HepG2 (cell line): ENCODE measurements around the gene ARL10. TPM values are rescaled to one million over a fixed set of nuclear protein-coding genes. Genes with fewer than 3 reads are reported as not detected.

Source experiments
- ATAC-seq: fragments of 200-7000 bp; cut with Tn5 transposase; 3 replicates; pipeline ENCODE4 v1.9.1; 2020; ENCODE audit warnings: mild to moderate bottlenecking, moderate library complexity
- BruUV-seq: library from RNA; stranded (reverse); fragments of 400-500 nt; replicated peaks from 2 replicates; lab custom pipeline; 2021; lab: Mats Ljungman, UMichigan
- CTCF ChIA-PET: fragments of 300-600 bp; formaldehyde crosslinking; extraction: SDS; loops from one replicate; lab custom pipeline; 2021; ENCODE audit warnings: low total read pairs, inconsistent platforms, low intra/inter-chr PET ratio; lab: Yijun Ruan, JAX
- POLR2A ChIA-PET: fragments of 350-600 bp; sonication (Branson Sonifier 250); formaldehyde crosslinking; loops from one replicate; lab custom pipeline; 2020; ENCODE audit warnings: antibody characterized with exemption, inconsistent platforms; lab: Yijun Ruan, JAX
- DNase-seq: peaks from one replicate; pipeline ENCODE4 v3.0.0-alpha.2; 2015; ENCODE audit warnings: low spot score
- FAIRE-seq: peaks from 3 replicates; lab custom pipeline; 2011; peaks lifted over from hg19 to GRCh38; lab: Jason Lieb, UNC
- H2AFZ ChIP-seq: one replicate; pipeline ENCODE4 v1.6.1; 2011; ENCODE audit warnings: low read length, inconsistent platforms
- H3K27ac ChIP-seq: fragments of 300-600 bp; 3 replicates; pipeline ENCODE4 v1.8.0; 2011; ENCODE audit warnings: mixed run types, mild to moderate bottlenecking, mixed read lengths, low read length, inconsistent platforms; ENCODE audit not compliant: insufficient read depth; ENCODE audit errors: extremely low read length
- H3K27me3 ChIP-seq, 2 experiments: fragments of 200-600 bp in 1 of 2; 2 replicates in 1 of 2; 3 replicates in 1 of 2; pipeline versions ENCODE4 v1.6.0 to v1.8.0; 2011; ENCODE audit warnings: low read length in 2 of 2, mild to moderate bottlenecking in 2 of 2, moderate library complexity in 2 of 2, inconsistent platforms in 1 of 2; ENCODE audit not compliant: insufficient read depth in 2 of 2, control insufficient read depth in 1 of 2
- H3K36me3 ChIP-seq, 2 experiments: fragments of 200-600 bp in 1 of 2; replicated peaks in 1 of 2; 2 replicates in 1 of 2; 3 replicates in 1 of 2; pipeline versions ENCODE4 v1.5.1 to v1.8.0; 2011; ENCODE audit warnings: low read length in 2 of 2, inconsistent platforms in 1 of 2; ENCODE audit not compliant: insufficient read depth in 2 of 2, control insufficient read depth in 1 of 2
- H3K4me1 ChIP-seq: 2 replicates; pipeline ENCODE4 v1.5.1; 2012; ENCODE audit warnings: low read length, inconsistent platforms; ENCODE audit not compliant: insufficient read depth
- H3K4me2 ChIP-seq: 2 replicates; pipeline ENCODE4 v1.6.0; 2011; ENCODE audit warnings: low read depth, low read length, inconsistent platforms
- H3K4me3 ChIP-seq, 3 experiments: fragments of 200-600 bp in 1 of 3; sonication (generic), shearing (Covaris generic) in 1 of 3; replicated peaks in 1 of 3; 2 replicates each; pipeline ENCODE4 v1.5.1; 2011 to 2016; ENCODE audit warnings: low read length in 3 of 3, inconsistent platforms in 2 of 3, low read depth in 2 of 3, mild to moderate bottlenecking in 2 of 3, control low read depth in 1 of 3, mixed read lengths in 1 of 3; ENCODE audit not compliant: insufficient read depth in 1 of 3
- H3K79me2 ChIP-seq: one replicate; pipeline ENCODE4 v1.6.1; 2011; ENCODE audit warnings: low read length, inconsistent platforms; ENCODE audit not compliant: insufficient read depth
- H3K9ac ChIP-seq: 2 replicates; pipeline ENCODE4 v1.6.0; 2011; ENCODE audit warnings: mild to moderate bottlenecking, low read depth, low read length, inconsistent platforms; ENCODE audit not compliant: insufficient read depth
- H3K9me3 ChIP-seq: 2 replicates; pipeline ENCODE4 v1.5.1; 2012; ENCODE audit warnings: mild to moderate bottlenecking, low read length
- H4K20me1 ChIP-seq: 2 replicates; pipeline ENCODE4 v1.6.0; 2011; ENCODE audit warnings: inconsistent platforms, mild to moderate bottlenecking, low read length, moderate library complexity; ENCODE audit not compliant: insufficient read depth
- MYC ChIP-seq: sonication (generic); formaldehyde crosslinking; IDR thresholded peaks from 2 replicates; pipeline ENCODE4 v1.9.0; 2021; ENCODE audit warnings: missing genetic modification reagents, borderline replicate concordance
- TP53 ChIP-seq: sonication (generic); formaldehyde crosslinking; conservative IDR thresholded peaks from 2 replicates; pipeline ENCODE4 v1.4.0; 2020; ENCODE audit warnings: missing genetic modification reagents
- ZNF121 ChIP-seq: sonication (generic); formaldehyde crosslinking; IDR thresholded peaks from 2 replicates; pipeline ENCODE4 v1.5.0; 2020; ENCODE audit warnings: mild to moderate bottlenecking, missing genetic modification reagents
- ZNF431 ChIP-seq: sonication (generic); formaldehyde crosslinking; IDR thresholded peaks from 2 replicates; pipeline ENCODE4 v1.9.0; 2022; ENCODE audit warnings: missing genetic modification reagents, low read depth, mild to moderate bottlenecking, borderline replicate concordance
- WGBS: methylation state at CpG from one replicate; pipeline ENCODE4 v1.1.6; 2017; ENCODE audit warnings: low lambda C conversion rate; 5-methylcytosine and 5-hydroxymethylcytosine counted together
- in situ Hi-C: cut with HindIII; loops from 2 replicates; pipeline ENCODE4 v1.10.0; 2017; ENCODE audit warnings: low pct_unique_long_range_greater_than_20kb; ENCODE audit not compliant: extremely low pct_ligation_motif_present
- intact Hi-C: fragments of 100-400 bp; cut with micrococcal nuclease; formaldehyde crosslinking; loops from one replicate; pipeline ENCODE4 v1.10.0; 2022; ENCODE audit not compliant: unreplicated experiment
- polyA plus RNA-seq, 8 experiments: library from polyadenylated mRNA; depleted of rRNA in 3 of 8; stranded (reverse) in 7 of 8; unstranded in 1 of 8; fragments of >200 nt; fragmentation: Illumina TruSeq in 4 of 8; extraction: Trizol in 4 of 8; gene quantifications; 2 replicates each; pipeline versions ENCODE4 v1.2.1 to v1.2.3, GENCODE V29; 2011 to 2016; ENCODE audit warnings: low read depth in 4 of 8, missing spikeins in 1 of 8, mixed read lengths in 1 of 8; ENCODE audit not compliant: insufficient read depth in 1 of 8
- total RNA-seq, 5 experiments: library from RNA; depleted of rRNA; stranded (reverse); fragments of >200 nt; fragmentation: Illumina TruSeq; extraction: Trizol; gene quantifications; 2 replicates each; pipeline ENCODE4 v1.2.3, GENCODE V29; 2016; ENCODE audit warnings: low read depth in 1 of 5

The ARL10 gene
- total and polyA plus RNA-seq, 2 of the 13 experiments (the other 11 are each of a cell fraction or from before 2014, with no cell fraction given) = 0.18 to 0.50 TPM

DNA sequence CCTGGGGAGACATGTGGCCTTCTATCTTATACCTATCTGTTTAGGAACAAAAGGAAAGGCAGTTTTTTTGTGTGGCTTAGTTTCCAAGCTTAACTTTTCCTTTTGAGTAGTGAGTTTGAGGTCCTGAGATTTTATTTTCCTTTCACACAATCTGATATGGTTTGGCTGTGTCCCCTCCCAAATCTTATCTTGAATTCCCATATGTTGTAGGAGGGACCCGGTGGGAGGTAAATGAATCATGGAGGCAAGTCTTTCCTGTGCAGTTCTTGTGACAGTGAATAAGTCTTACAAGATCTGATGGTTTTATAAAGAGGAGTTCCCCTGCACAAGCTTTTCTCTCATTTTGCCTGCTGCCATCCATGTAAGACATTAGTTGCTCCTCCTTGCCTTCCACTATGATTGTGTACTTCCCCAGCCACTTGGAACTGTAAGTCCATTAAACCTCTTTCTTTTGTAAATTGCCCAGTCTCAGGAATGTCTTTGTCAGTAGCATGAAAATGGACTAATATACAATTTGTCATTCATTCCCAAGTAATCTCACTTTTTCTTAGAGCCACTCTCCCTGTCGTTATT is 55.8 kb downstream of the ARL10 start:
- Histone ChIP-seq H3K9me3 (no peaks in the 10 kb centered on the region), H3K4me3 (no peak overlapping the region), H3K79me2 (no peaks in the 10 kb centered on the region), H3K4me1 (peaks cover 23% of the 10 kb centered on the region), H3K4me2 (no peak overlapping the region), H3K9ac (no peak overlapping the region), H2AFZ (no peak overlapping the region), H3K27ac (no peak overlapping the region), H3K27me3 (no peaks in the 10 kb centered on the region), H3K36me3 (no peaks in the 10 kb centered on the region), H4K20me1 (no peaks in the 10 kb centered on the region)
- peak; percentile 85; the same call in 1 of the 2 replicates for TF ChIP-seq ZNF431 (CRISPR knock-in tag)
- TF ChIP-seq TP53 (CRISPR knock-in tag) = no peak
- DNase-seq (no peak), FAIRE-seq (no peak), ATAC-seq (no peak)
- intact Hi-C loops = no loop called here
- 33% methylated on average over 2 of the region's 2 CpGs for WGBS
- POLR2A ChIA-PET = no interaction called here
- BruUV-seq = no TSS peak
- in situ Hi-C loops = no loop called here
- CTCF ChIA-PET = no interaction called here

DNA sequence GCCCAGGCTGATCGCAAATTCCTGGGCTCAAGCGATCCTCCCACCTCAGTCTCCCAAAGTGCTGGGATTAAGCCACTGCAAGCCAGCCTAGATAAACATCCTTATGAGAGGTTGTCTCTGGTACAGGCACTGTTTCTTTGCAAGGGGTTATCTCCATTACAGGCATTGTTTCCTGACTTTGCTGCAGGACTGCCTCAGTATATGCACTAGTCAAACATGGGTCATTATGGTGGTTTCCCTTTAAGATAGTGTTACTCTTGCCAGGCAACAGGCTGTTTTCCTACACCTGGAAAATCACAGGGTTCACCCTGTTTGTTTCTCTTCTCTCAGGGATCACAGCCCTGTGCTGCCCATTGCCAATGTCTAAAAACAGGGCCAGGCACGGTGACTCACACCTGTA is 58.9 kb downstream of the ARL10 start:
- FAIRE-seq (no peak), ATAC-seq (no peak), DNase-seq (no peak)
- Histone ChIP-seq H3K36me3 (no peaks in the 10 kb centered on the region), H4K20me1 (no peaks in the 10 kb centered on the region), H3K27me3 (no peaks in the 10 kb centered on the region), H3K9ac (no peak overlapping the region), H2AFZ (no peak overlapping the region), H3K4me2 (no peak overlapping the region), H3K4me3 (no peak overlapping the region), H3K4me1 (no peaks in the 10 kb centered on the region), H3K79me2 (no peaks in the 10 kb centered on the region), H3K9me3 (no peaks in the 10 kb centered on the region), H3K27ac (no peak overlapping the region)
- TF ChIP-seq MYC (CRISPR knock-in tag) = no peak
- TF ChIP-seq ZNF121 (CRISPR knock-in tag) = 0 out of 2 replicates have a peak, but pooled peaks have one; percentile 46
- POLR2A ChIA-PET = interaction anchor here (0.6 kb wide), 1 partner anchor 23 kb away, joined by 3 read pairs; no protein-coding TSS in a partner anchor
- WGBS = 33% methylated on average over 3 of the region's 3 CpGs
- in situ Hi-C loops = no loop called here
- BruUV-seq = no TSS peak
- intact Hi-C loops = no loop called here
- CTCF ChIA-PET = no interaction called here
